Measurements from ENCODE around the gene LRRTM2.
"Not testable (repeated sequence)": the region's sequence is repeated elsewhere in the genome, so short reads cannot be mapped to it uniquely, and the experiment has no call there.

The LRRTM2 gene, protein sequence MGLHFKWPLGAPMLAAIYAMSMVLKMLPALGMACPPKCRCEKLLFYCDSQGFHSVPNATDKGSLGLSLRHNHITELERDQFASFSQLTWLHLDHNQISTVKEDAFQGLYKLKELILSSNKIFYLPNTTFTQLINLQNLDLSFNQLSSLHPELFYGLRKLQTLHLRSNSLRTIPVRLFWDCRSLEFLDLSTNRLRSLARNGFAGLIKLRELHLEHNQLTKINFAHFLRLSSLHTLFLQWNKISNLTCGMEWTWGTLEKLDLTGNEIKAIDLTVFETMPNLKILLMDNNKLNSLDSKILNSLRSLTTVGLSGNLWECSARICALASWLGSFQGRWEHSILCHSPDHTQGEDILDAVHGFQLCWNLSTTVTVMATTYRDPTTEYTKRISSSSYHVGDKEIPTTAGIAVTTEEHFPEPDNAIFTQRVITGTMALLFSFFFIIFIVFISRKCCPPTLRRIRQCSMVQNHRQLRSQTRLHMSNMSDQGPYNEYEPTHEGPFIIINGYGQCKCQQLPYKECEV

GRCh38 chr5:138874771-138875551 is at the start of gene LRRTM2:
TSS of gene LRRTM2 (minus strand) at chr5:138875335. CDS start at chr5:138874911, 424 bp downstream.
- Mint-ChIP-seq H3K4me3 (no peak within 1 kb of the TSS), H3K4me1 (peaks cover 9 to 24% of the 10 kb centered on the region in 2 donors), H3K27ac (no peak within 1 kb of the TSS), H3K36me3 (peaks cover 25 to 30% of the 10 kb centered on the region in 2 donors), H3K9me3 (peaks cover 3 to 5% of the 10 kb centered on the region in 2 donors), H3K27me3 (no peaks in the 10 kb centered on the region)
- DNase-seq, result no peak
- no peak for ATAC-seq (replicated peaks)

DNA sequence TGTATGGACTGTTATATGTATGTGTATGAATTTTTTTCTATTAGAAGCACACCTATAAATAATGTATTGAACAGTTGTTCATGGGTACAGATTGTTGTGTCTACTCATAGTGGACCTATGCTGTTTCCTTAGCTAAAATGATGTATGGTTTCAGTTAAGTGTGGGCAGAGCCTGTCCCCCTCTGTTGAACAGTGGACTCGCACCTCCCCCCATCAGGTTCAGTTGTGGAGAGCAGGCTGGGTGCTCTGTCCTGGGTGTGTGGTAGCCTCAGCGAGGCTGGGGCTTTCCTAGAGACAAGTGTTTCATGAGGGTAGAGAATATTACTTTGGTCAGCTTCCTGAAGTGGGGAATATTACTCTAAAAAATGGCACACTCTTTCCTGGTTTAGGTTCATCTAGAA is 47.4 kb upstream of the LRRTM2 start:
- peak; percentile 27 to 29 for ATAC-seq (replicated peaks)
- Mint-ChIP-seq H3K27me3 (no peaks in the 10 kb centered on the region), H3K36me3 (peaks cover 43 to 57% of the 10 kb centered on the region in 2 donors), H3K27ac (peak overlapping the region; percentile 42), H3K9me3 (no peaks in the 10 kb centered on the region), H3K4me3 (no peak overlapping the region), H3K4me1 (no peaks in the 10 kb centered on the region)
- DNase-seq, result no peak

- H3K27ac Mint-ChIP-seq; H3K4me1 Mint-ChIP-seq; H3K9me3 Mint-ChIP-seq; H3K27me3 Mint-ChIP-seq; DNase-seq; H3K4me3 Mint-ChIP-seq; ATAC-seq (replicated peaks): not testable (repeated sequence)
- H3K36me3 Mint-ChIP-seq, result peaks cover 34 to 46% of the 10 kb centered on the region in 2 donors
These were observed 46.2 kb upstream of the LRRTM2 start for GRCh38 chr5:138921362-138921761.

GRCh38 chr5:138920181-138920580 is 45.0 kb upstream of the LRRTM2 start:
- ATAC-seq (replicated peaks) (no peak), DNase-seq (no peak)
- peaks cover 2 to 11% of the 10 kb centered on the region in 2 donors for H3K4me1 Mint-ChIP-seq
- peaks cover 33 to 43% of the 10 kb centered on the region in 2 donors for H3K36me3 Mint-ChIP-seq
- no peak overlapping the region for H3K4me3 Mint-ChIP-seq
- H3K9me3 Mint-ChIP-seq, result no peaks in the 10 kb centered on the region
- H3K27ac Mint-ChIP-seq, result no peak overlapping the region
- H3K27me3 Mint-ChIP-seq, result no peaks in the 10 kb centered on the region

DNA sequence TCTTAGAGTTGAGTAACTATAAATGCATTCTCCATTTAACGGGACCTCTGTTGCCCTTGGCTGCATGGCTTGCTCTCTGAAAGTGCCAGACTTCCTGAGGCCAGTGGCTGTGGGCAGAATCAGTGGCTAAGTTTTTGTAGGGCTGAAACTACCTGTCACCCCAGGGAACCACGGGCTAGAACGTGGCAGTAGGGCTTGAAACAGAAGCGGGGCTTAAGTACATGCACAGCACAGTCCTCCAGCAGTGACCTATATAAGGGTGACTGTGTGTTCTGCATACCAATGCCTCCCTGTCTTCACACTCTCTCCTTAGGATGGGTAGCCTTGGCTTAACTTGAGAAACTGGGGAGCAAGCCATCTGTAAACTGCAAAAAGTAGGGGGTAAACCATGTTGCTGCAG is 43.6 kb upstream of the LRRTM2 start:
- H3K4me1 Mint-ChIP-seq, result peaks cover 3 to 13% of the 10 kb centered on the region in 2 donors
- no peak overlapping the region for H3K27ac Mint-ChIP-seq
- H3K27me3 Mint-ChIP-seq, result no peaks in the 10 kb centered on the region
- DNase-seq, result no peak
- no peaks in the 10 kb centered on the region for H3K9me3 Mint-ChIP-seq
- peaks cover 32 to 38% of the 10 kb centered on the region in 2 donors for H3K36me3 Mint-ChIP-seq
- no peak for ATAC-seq (replicated peaks)
- no peak overlapping the region for H3K4me3 Mint-ChIP-seq

GRCh38 chr5:138914338-138914737 is 39.2 kb upstream of the LRRTM2 start:
- DNase-seq, result no peak
- peaks cover 3 to 13% of the 10 kb centered on the region in 2 donors for H3K4me1 Mint-ChIP-seq
- H3K9me3 Mint-ChIP-seq, result no peaks in the 10 kb centered on the region
- H3K27me3 Mint-ChIP-seq, result no peaks in the 10 kb centered on the region
- H3K27ac Mint-ChIP-seq, result no peak overlapping the region
- H3K4me3 Mint-ChIP-seq, result no peak overlapping the region
- ATAC-seq (replicated peaks), result no peak
- H3K36me3 Mint-ChIP-seq, result peaks cover 36 to 43% of the 10 kb centered on the region in 2 donors

DNA sequence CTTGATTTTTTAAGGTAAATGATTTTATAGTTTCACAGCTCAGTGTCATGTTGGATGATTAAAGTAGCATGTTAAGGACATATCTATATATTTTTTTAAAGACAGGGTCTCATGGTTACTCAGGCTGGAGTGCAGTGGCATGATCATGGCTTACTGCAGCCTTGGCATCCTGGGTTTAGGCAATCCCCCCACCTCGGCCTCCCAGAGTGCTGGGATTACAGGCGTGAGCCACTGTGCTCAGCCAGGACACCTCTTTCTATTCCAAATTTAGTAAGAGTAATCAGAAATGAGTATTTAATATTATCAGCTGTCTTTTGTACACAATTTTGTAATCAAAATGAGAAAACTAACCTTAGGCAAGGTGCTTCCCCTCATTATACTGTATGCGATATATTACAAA is 38.6 kb upstream of the LRRTM2 start:
- H3K27ac Mint-ChIP-seq, result no peak overlapping the region
- DNase-seq, result no peak
- peaks cover 37 to 39% of the 10 kb centered on the region in 2 donors for H3K36me3 Mint-ChIP-seq
- H3K4me3 Mint-ChIP-seq, result no peak overlapping the region
- no peaks in the 10 kb centered on the region for H3K9me3 Mint-ChIP-seq
- no peaks in the 10 kb centered on the region for H3K27me3 Mint-ChIP-seq
- no peak for ATAC-seq (replicated peaks)
- H3K4me1 Mint-ChIP-seq, result peaks cover 3 to 13% of the 10 kb centered on the region in 2 donors

- DNase-seq (no peak), ATAC-seq (replicated peaks) (no peak)
- Mint-ChIP-seq H3K36me3 (peaks cover 46 to 53% of the 10 kb centered on the region in 2 donors), H3K27me3 (no peaks in the 10 kb centered on the region), H3K4me3 (no peak overlapping the region), H3K4me1 (peaks cover 3 to 13% of the 10 kb centered on the region in 2 donors), H3K27ac (no peak overlapping the region), H3K9me3 (no peaks in the 10 kb centered on the region)
These were observed 37.0 kb upstream of the LRRTM2 start for GRCh38 chr5:138912093-138912492.

GRCh38 chr5:138911441-138911840 is 36.3 kb upstream of the LRRTM2 start:
- Mint-ChIP-seq H3K27ac (no peak overlapping the region), H3K4me1 (peaks cover 3 to 13% of the 10 kb centered on the region in 2 donors), H3K4me3 (no peak overlapping the region), H3K36me3 (peaks cover 50 to 59% of the 10 kb centered on the region in 2 donors), H3K27me3 (no peaks in the 10 kb centered on the region), H3K9me3 (no peaks in the 10 kb centered on the region)
- DNase-seq, result no peak
- ATAC-seq (replicated peaks), result no peak

GRCh38 chr5:138910546-138911185 is 35.5 kb upstream of the LRRTM2 start:
- no peak for ATAC-seq (replicated peaks)
- no peak overlapping the region for H3K4me3 Mint-ChIP-seq
- H3K27ac Mint-ChIP-seq, result no peak overlapping the region
- DNase-seq, result no peak
- peaks cover 3 to 8% of the 10 kb centered on the region in 2 donors for H3K4me1 Mint-ChIP-seq
- no peaks in the 10 kb centered on the region for H3K27me3 Mint-ChIP-seq
- peaks cover 47 to 60% of the 10 kb centered on the region in 2 donors for H3K36me3 Mint-ChIP-seq
- H3K9me3 Mint-ChIP-seq, result no peaks in the 10 kb centered on the region

DNA sequence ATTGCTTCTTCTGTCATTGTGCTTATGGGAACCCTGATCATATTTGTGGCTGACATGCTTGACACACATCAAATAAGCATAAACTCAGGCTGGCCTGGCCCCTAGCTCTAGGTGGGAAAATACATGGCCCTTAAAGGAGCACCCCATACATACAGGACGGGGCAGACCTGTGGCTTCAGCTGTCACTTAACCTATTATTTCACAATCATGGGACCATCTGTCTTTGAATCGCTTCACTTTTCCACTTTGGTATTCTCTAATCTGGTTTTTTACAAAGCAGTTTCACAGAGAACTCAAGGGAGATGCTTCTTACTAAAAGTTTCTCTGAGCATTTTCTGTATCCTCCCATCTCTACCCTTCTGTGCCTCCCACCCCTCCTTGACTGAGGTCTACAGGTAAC is 34.6 kb upstream of the LRRTM2 start:
- H3K4me3 Mint-ChIP-seq, result no peak overlapping the region
- peaks cover 43 to 57% of the 10 kb centered on the region in 2 donors for H3K36me3 Mint-ChIP-seq

DNA sequence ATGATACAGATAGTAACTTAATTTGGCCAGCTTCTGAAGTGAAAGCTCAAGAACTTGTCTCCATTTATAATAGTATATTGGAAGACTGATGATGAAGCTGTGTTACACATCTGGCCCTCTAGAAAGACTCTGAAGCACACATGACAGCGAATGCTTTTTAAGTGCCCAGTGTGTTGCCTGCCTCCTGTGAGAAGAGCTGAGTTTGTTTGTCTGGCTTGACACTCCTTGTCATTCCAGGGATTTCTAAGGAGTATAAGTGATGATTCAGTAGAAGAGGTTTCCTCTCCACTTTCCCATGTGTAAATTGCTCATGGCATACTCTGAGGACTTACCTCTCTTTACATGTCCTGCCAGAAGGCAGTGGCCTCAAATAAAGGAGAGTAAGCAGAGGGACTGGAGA is 30.4 kb upstream of the LRRTM2 start:
- ATAC-seq (replicated peaks) (no peak), DNase-seq (no peak)
- Mint-ChIP-seq H3K36me3 (peaks cover 56 to 79% of the 10 kb centered on the region in 2 donors), H3K9me3 (no peaks in the 10 kb centered on the region), H3K27ac (no peak overlapping the region), H3K4me1 (peaks cover 5 to 11% of the 10 kb centered on the region in 2 donors), H3K27me3 (no peaks in the 10 kb centered on the region), H3K4me3 (no peak overlapping the region)

More for the DNA sequence above, 34.6 kb upstream of the LRRTM2 start:
- ATAC-seq (replicated peaks) (no peak), DNase-seq (no peak)
- no peaks in the 10 kb centered on the region for H3K9me3 Mint-ChIP-seq
- no peaks in the 10 kb centered on the region for H3K27me3 Mint-ChIP-seq
- no peak overlapping the region for H3K27ac Mint-ChIP-seq
- no peaks in the 10 kb centered on the region for H3K4me1 Mint-ChIP-seq

- no peak for ATAC-seq (replicated peaks)
- Mint-ChIP-seq H3K9me3 (peaks cover 0 to 3% of the 10 kb centered on the region in 2 donors), H3K36me3 (peaks cover 57 to 78% of the 10 kb centered on the region in 2 donors)
These were observed 28.1 kb upstream of the LRRTM2 start for GRCh38 chr5:138903130-138903775.

More at GRCh38 chr5:138903130-138903775, 28.1 kb upstream of the LRRTM2 start:
- Mint-ChIP-seq H3K4me3 (no peak overlapping the region), H3K27me3 (no peaks in the 10 kb centered on the region), H3K27ac (no peak overlapping the region), H3K4me1 (peaks cover 12 to 34% of the 10 kb centered on the region in 2 donors)
- DNase-seq, result no peak
